ENCODE data around the gene SH2D1B.

Gene SH2D1B

DNA sequence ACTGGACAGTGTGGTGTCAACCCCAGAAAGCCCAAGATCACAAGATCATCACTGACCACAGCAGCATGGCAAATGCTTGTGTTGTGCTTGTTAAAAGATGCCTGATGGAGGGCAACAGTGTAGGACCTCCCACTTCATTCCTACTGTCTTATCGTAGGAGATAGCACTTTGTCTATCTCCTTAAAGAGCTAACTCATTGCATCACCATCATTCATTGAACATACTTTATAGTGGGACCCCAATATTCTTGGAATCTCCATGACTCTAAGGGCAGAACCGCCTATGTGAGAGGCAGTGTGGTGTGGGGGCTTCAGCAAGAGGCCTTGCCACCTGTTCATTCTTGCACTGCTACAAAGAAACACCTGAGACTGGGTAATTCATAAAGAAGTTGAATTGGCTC is 5.0 kb upstream of the SH2D1B start:
- H3K9me3 Mint-ChIP-seq, result no peaks in the 10 kb centered on the region
- no peak for DNase-seq
- H3K27ac Mint-ChIP-seq, result no peak overlapping the region
- peaks cover 41% of the 10 kb centered on the region for H3K27me3 Mint-ChIP-seq
- H3K4me3 Mint-ChIP-seq, result no peak overlapping the region
- H3K36me3 Mint-ChIP-seq (ENCODE audit: low read depth), result no peaks in the 10 kb centered on the region
- no peaks in the 10 kb centered on the region for H3K4me1 Mint-ChIP-seq (ENCODE audit: low read depth)

GRCh38 chr1:162416215-162416614 is 4.3 kb upstream of the SH2D1B start:
- Mint-ChIP-seq H3K4me3 (no peak overlapping the region), H3K27me3 (peaks cover 41% of the 10 kb centered on the region), H3K27ac (no peak overlapping the region), H3K9me3 (no peaks in the 10 kb centered on the region), H3K4me1 (ENCODE audit: low read depth) (no peaks in the 10 kb centered on the region), H3K36me3 (ENCODE audit: low read depth) (no peaks in the 10 kb centered on the region)
- no peak for DNase-seq

GRCh38 chr1:162407539-162407938 is 4.4 kb downstream of the SH2D1B start:
- Mint-ChIP-seq H3K36me3 (ENCODE audit: low read depth) (no peaks in the 10 kb centered on the region), H3K27ac (no peak overlapping the region), H3K4me3 (no peak overlapping the region), H3K27me3 (peaks cover 21% of the 10 kb centered on the region), H3K4me1 (ENCODE audit: low read depth) (no peaks in the 10 kb centered on the region), H3K9me3 (no peaks in the 10 kb centered on the region)
- DNase-seq, result no peak

- no peak for DNase-seq
- Mint-ChIP-seq H3K27me3 (peaks cover 24% of the 10 kb centered on the region), H3K36me3 (ENCODE audit: low read depth) (no peaks in the 10 kb centered on the region), H3K27ac (no peak overlapping the region), H3K4me3 (no peak overlapping the region), H3K9me3 (no peaks in the 10 kb centered on the region), H3K4me1 (ENCODE audit: low read depth) (no peaks in the 10 kb centered on the region)
Measured at GRCh38 chr1:162406811-162407210, 5.1 kb downstream of the SH2D1B start.

DNA sequence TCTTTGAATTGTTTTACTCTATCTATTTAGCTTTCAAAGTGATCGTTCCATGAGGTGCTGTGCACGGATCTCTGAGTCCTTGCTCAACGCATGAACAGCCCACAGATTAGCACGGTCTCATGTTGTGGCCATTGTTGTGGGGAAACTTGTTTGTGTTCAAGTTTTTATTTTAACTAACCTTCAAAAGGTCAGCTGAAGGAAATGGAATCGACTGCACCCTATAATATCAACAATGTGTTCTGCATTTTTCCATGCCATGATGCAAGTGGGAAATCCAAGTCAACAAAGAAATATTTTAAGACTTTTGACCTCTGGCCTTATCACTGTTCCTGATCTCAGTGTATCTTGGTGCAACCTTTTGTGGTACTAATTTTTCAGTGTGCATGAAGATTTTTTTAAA is 6.1 kb downstream of the SH2D1B start:
- Mint-ChIP-seq H3K27me3 (peaks cover 23% of the 10 kb centered on the region), H3K36me3 (ENCODE audit: low read depth) (no peaks in the 10 kb centered on the region), H3K9me3 (no peaks in the 10 kb centered on the region), H3K4me3 (no peak overlapping the region), H3K27ac (no peak overlapping the region), H3K4me1 (ENCODE audit: low read depth) (no peaks in the 10 kb centered on the region)
- no peak for DNase-seq

DNA sequence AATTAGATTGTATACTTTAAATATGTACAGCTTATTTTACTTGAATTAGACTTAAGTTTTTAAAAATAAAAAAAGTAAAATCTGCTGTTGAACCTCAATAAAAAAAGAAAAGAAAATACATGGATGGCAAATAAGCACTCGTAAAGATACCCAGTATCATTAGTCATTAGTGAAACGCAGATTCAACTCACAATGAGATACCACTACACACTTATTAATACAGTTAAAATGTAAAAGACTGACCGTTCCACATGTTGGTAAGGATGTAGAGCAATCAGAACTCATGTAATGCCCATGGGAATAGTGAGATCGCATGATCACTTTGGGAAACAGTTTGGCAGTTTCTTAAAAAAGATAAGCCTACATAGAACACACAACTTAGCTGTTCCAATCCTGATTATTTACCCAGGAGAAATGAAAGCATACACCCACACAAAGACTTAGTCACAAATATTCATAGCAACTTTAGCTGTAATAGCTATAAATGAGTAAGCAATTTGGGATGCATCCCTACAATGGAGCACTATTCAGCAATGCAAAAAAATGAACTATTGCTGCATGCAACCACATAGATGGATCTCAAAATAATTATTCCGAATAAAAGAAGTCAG is 7.3 kb downstream of the SH2D1B start:
- DNase-seq, result no peak
- Mint-ChIP-seq H3K4me1 (ENCODE audit: low read depth) (no peaks in the 10 kb centered on the region), H3K36me3 (ENCODE audit: low read depth) (no peaks in the 10 kb centered on the region), H3K4me3 (no peak overlapping the region), H3K9me3 (no peaks in the 10 kb centered on the region), H3K27me3 (peaks cover 24% of the 10 kb centered on the region), H3K27ac (no peak overlapping the region)

GRCh38 chr1:162400790-162401355 is 11.1 kb downstream of the SH2D1B start:
- Mint-ChIP-seq H3K36me3 (ENCODE audit: low read depth) (no peaks in the 10 kb centered on the region), H3K9me3 (no peaks in the 10 kb centered on the region), H3K4me1 (ENCODE audit: low read depth) (no peaks in the 10 kb centered on the region), H3K27me3 (peaks cover 33% of the 10 kb centered on the region), H3K4me3 (no peak overlapping the region), H3K27ac (no peak overlapping the region)
- no peak for DNase-seq

GRCh38 chr1:162398999-162399580 is 12.8 kb downstream of the SH2D1B start:
- Mint-ChIP-seq H3K9me3 (no peaks in the 10 kb centered on the region), H3K27ac (no peak overlapping the region), H3K36me3 (ENCODE audit: low read depth) (no peaks in the 10 kb centered on the region), H3K4me3 (no peak overlapping the region), H3K27me3 (peaks cover 33% of the 10 kb centered on the region), H3K4me1 (ENCODE audit: low read depth) (no peaks in the 10 kb centered on the region)
- no peak for DNase-seq

DNA sequence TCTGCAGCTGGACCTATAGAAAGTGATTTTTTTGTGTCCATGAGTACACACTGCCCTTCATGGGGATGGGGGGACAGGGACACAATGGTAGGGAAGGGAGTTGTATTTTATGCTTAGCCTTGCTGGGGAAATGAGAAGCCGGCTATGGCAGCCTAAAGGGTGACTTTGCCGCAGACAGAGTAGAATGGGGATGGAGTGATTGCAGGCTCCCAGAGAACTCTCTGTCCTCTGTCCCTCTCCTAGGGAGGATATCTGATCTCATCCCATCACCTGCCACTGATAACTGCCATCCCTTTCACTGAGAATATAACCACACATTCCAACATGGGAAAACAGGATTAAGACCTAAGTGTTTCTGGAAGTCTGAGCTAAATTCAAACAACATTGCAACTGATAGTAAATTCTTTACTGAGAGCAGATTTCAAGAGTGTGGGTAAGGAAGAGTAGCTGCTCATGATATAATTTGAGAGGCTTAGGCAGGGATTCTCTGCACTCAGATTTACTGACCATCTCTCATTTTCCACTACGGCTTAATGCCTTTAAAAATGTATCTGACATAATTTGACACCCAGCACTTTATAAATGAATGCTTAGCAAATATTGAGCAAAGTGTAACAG is 13.9 kb downstream of the SH2D1B start:
- H3K27me3 Mint-ChIP-seq, result peaks cover 28% of the 10 kb centered on the region
- no peak overlapping the region for H3K4me3 Mint-ChIP-seq
- no peaks in the 10 kb centered on the region for H3K36me3 Mint-ChIP-seq (ENCODE audit: low read depth)
- no peaks in the 10 kb centered on the region for H3K9me3 Mint-ChIP-seq
- no peak overlapping the region for H3K27ac Mint-ChIP-seq
- no peaks in the 10 kb centered on the region for H3K4me1 Mint-ChIP-seq (ENCODE audit: low read depth)
- no peak for DNase-seq

GRCh38 chr1:162397039-162397448 is 14.9 kb downstream of the SH2D1B start:
- H3K4me3 Mint-ChIP-seq, result no peak overlapping the region
- H3K27ac Mint-ChIP-seq, result no peak overlapping the region
- H3K4me1 Mint-ChIP-seq (ENCODE audit: low read depth), result no peaks in the 10 kb centered on the region
- no peak for DNase-seq
- H3K36me3 Mint-ChIP-seq (ENCODE audit: low read depth), result no peaks in the 10 kb centered on the region
- no peaks in the 10 kb centered on the region for H3K9me3 Mint-ChIP-seq
- H3K27me3 Mint-ChIP-seq, result peaks cover 22% of the 10 kb centered on the region

DNA sequence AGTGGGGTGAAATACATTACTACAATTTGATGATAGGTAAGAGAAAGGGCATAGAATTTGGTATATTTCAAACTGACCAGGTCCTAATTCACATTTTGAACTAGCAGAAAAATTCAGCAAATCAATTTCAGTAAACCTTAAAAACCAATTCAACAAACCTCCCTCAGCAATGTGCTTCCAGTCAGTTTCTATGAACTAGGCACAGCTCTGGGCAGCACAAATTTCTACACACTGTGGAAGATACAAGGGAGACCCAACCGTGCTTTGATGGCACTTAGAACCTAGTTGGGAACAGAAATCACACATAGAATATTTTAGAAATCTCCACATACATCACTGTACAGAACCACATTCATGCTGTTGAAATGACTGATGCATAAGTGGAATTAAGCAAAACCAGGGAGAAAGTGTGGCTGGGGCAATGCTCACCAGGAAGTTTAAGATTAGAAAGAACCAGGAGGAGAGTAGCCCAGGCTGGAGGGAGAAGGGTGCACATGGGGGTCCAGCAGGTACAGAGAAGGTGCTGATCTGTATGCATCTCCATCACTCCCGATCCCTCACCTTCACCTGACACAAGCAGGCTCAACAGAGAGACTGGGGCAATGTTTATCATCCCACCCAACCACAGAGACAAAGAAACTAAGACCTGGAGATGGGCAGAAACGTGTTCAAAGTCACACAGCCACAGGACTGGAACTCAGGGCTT is 15.6 kb downstream of the SH2D1B start:
- no peaks in the 10 kb centered on the region for H3K9me3 Mint-ChIP-seq

DNA sequence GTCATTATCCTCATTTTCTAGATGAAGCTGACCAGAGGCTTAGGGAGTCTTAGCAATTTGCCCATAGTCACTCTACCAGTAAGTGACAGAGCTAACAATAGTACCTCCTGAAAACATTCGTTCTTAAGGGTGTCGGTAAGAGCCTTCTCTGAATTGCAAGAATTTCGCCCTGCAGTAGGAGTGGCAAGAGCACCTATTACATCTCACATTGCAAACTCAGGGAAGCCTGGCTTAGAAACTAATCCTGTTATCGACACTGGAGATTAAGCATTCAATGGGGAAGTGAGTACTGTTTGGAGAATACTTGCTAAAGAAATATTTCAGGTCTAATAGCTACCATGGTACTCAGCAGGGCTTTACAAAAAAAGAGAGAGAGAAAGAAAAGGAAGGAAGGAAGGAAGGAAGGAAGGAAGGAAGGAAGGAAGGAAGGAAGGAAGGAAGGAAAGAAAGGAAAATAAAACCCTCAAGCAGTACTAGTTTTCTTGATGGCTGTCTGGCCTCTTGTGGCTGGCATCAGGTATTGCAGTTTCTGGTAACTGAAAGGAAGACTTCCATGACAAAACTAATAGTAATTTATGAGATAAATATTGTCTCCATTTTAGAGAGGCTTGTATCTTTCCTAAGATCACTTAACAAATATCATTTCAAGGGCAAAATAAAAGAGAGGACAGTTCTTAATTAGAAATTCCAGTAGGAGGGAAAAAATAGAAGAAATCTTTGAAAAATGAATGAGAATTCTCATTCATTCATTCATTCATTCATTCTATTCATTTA is 20.0 kb downstream of the SH2D1B start:
- H3K36me3 Mint-ChIP-seq (ENCODE audit: low read depth), result no peaks in the 10 kb centered on the region
- no peak overlapping the region for H3K4me3 Mint-ChIP-seq
- no peaks in the 10 kb centered on the region for H3K9me3 Mint-ChIP-seq
- H3K27ac Mint-ChIP-seq, result no peak overlapping the region
- no peak for DNase-seq
- no peaks in the 10 kb centered on the region for H3K4me1 Mint-ChIP-seq (ENCODE audit: low read depth)
- H3K27me3 Mint-ChIP-seq, result peaks cover 29% of the 10 kb centered on the region

More for the DNA sequence above, 15.6 kb downstream of the SH2D1B start:
- H3K4me3 Mint-ChIP-seq, result no peak overlapping the region
- H3K4me1 Mint-ChIP-seq (ENCODE audit: low read depth), result no peaks in the 10 kb centered on the region
- no peak overlapping the region for H3K27ac Mint-ChIP-seq
- DNase-seq, result no peak
- peaks cover 17% of the 10 kb centered on the region for H3K27me3 Mint-ChIP-seq
- no peaks in the 10 kb centered on the region for H3K36me3 Mint-ChIP-seq (ENCODE audit: low read depth)

- no peaks in the 10 kb centered on the region for H3K9me3 Mint-ChIP-seq
Measured at GRCh38 chr1:162390396-162391185, 21.3 kb downstream of the SH2D1B start.

More at GRCh38 chr1:162390396-162391185, 21.3 kb downstream of the SH2D1B start:
- no peaks in the 10 kb centered on the region for H3K4me1 Mint-ChIP-seq (ENCODE audit: low read depth)
- no peak overlapping the region for H3K4me3 Mint-ChIP-seq
- no peaks in the 10 kb centered on the region for H3K36me3 Mint-ChIP-seq (ENCODE audit: low read depth)
- H3K27ac Mint-ChIP-seq, result no peak overlapping the region
- peaks cover 20% of the 10 kb centered on the region for H3K27me3 Mint-ChIP-seq
- no peak for DNase-seq

Measured in activated T-cell treated with anti-CD3 and anti-CD28 coated beads, Interleukin-2, amount 50 U/mL, for 24 hours (primary cell).